ENCODE measurements around the gene FAM20C. TPM values are rescaled to one million over a fixed set of nuclear protein-coding genes. Genes with fewer than 3 reads are reported as not detected.

The FAM20C gene
- total RNA-seq, 6 donors from 2014 or later = 17.7 to 53.7 (median 46.8) TPM

DNA sequence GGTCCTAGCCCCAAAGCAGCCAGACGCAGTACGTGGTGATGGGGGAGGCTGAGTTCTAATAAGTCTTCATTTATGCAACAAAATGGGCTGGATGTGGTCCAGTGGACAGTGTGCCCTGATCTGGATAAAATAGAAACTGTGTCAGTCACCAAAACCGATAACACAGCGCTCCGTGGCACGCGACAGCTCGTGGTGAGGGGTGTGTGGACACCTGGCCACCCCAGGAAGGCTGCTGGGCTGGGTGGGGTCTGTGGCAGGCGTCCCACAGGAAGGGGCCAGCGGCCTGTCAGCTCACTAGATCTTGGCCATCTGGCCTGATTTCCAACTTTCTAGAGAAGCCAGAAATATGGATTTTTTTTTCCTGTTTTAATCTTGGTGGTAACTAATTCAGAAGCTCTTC lies 17.0 kb downstream of the FAM20C start:
- Histone ChIP-seq H3K27me3 (no peaks in the 10 kb centered on the region), H3K4me3 (no peak overlapping the region), H3K4me1 (peaks cover 0 to 2% (median under 1%) of the 10 kb centered on the region in 4 donors), H3K9me3 (no peaks in the 10 kb centered on the region), H3K36me3 (peaks cover 0 to 43% (median 22%) of the 10 kb centered on the region in 4 donors), H3K27ac (no peak overlapping the region)
- ATAC-seq (ENCODE audit: low FRiP score in 2 of 2) (no peak), DNase-seq (peak in 1 of 2 donors; percentile 53)
- TF ChIP-seq EP300 (IDR thresholded peaks at IDR 0.05) = no peak
- no peak for TF ChIP-seq POLR2A (IDR thresholded peaks at IDR 0.05)
- TF ChIP-seq POLR2AphosphoS5 (IDR thresholded peaks at IDR 0.05) = no peak
- no peak for TF ChIP-seq CTCF (IDR thresholded peaks at IDR 0.05)
- 79 to 89% methylated on average over 10 of the region's 10 CpGs for WGBS, 2 donors

GRCh38 chr7:209906-210305 lies 17.5 kb downstream of the FAM20C start:
- peaks cover 0 to 7% (median 4%) of the 10 kb centered on the region in 4 donors for H3K4me1 ChIP-seq
- peak; percentile 5 to 31 for ATAC-seq (ENCODE audit: low FRiP score in 2 of 2)

GRCh38 chr7:210401-210925 lies 18.1 kb downstream of the FAM20C start:
- no peak overlapping the region for H3K27ac ChIP-seq
- TF ChIP-seq CTCF (IDR thresholded peaks at IDR 0.05) (no peak), EP300 (IDR thresholded peaks at IDR 0.05) (no peak), POLR2AphosphoS5 (IDR thresholded peaks at IDR 0.05) (no peak), POLR2A (IDR thresholded peaks at IDR 0.05) (no peak)
- peaks cover 0 to 33% (median 17%) of the 10 kb centered on the region in 4 donors for H3K36me3 ChIP-seq
- no peak overlapping the region for H3K4me3 ChIP-seq
- no peaks in the 10 kb centered on the region for H3K27me3 ChIP-seq
- WGBS, 2 donors = 92 to 98% methylated on average over 15 to 31 of the region's 31 CpGs
- ATAC-seq (ENCODE audit: low FRiP score in 2 of 2) (no peak), DNase-seq (peak in 1 of 2 donors; percentile 74)
- H3K4me1 ChIP-seq = peaks cover 0 to 7% (median 6%) of the 10 kb centered on the region in 4 donors
- H3K9me3 ChIP-seq = no peaks in the 10 kb centered on the region

More at GRCh38 chr7:209906-210305, 17.5 kb downstream of the FAM20C start:
- Histone ChIP-seq H3K36me3 (peaks cover 0 to 38% (median 19%) of the 10 kb centered on the region in 4 donors), H3K9me3 (no peaks in the 10 kb centered on the region), H3K27me3 (no peaks in the 10 kb centered on the region), H3K27ac (peak overlapping the region in 1 of 4 donors; percentile 30), H3K4me3 (no peak overlapping the region)
- peak; percentile 41 to 78 for DNase-seq
- TF ChIP-seq EP300 (IDR thresholded peaks at IDR 0.05) (no peak), CTCF (IDR thresholded peaks at IDR 0.05) (no peak), POLR2A (IDR thresholded peaks at IDR 0.05) (peak in 1 of 4 donors; percentile 29)
- 67 to 69% methylated on average over 4 to 21 of the region's 24 CpGs for WGBS, 2 donors

DNA sequence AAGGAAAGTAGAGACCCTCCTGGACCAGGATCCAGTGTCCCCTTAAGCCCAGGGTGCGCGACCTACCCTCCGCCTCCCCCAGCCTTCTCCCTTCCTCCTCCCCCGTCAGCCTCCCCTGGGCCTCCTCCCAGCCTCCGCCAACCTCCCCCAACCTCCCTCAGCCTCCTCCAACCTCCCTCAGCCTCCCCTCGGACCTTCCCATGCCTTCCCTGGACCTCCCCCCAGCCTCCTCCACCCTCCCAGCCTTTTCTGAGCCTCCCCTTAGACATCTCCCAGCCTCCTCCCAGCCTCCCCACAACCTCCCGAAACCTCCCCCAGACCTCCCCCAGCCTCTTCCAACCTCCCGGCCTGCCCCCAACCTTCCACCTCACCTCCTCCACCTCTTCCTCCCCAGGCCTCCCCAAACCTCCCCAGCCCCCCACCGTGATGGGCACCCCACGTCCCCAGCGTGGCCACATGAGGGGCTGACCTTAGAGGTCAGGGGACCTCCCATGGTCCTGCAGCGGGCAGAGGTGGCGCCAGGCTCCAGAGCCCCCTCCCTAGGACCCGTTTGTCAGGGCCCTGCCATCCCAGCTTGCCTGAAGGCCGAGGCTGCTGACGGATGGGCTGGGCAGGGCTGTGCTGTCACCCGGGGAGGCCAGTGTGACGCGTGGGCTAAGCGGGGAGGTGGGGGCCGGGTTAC lies 18.8 kb downstream of the FAM20C start:
- TF ChIP-seq POLR2A (IDR thresholded peaks at IDR 0.05) (no peak), CTCF (IDR thresholded peaks at IDR 0.05) (no peak), EP300 (IDR thresholded peaks at IDR 0.05) (no peak), POLR2AphosphoS5 (IDR thresholded peaks at IDR 0.05) (no peak)
- ATAC-seq (ENCODE audit: low FRiP score in 2 of 2) (no peak), DNase-seq (peak in 1 of 2 donors; percentile 66)
- Histone ChIP-seq H3K27me3 (no peaks in the 10 kb centered on the region), H3K4me1 (peaks cover 0 to 7% (median 6%) of the 10 kb centered on the region in 4 donors), H3K36me3 (peaks cover 0 to 25% (median 13%) of the 10 kb centered on the region in 4 donors), H3K4me3 (no peak overlapping the region), H3K27ac (no peak overlapping the region), H3K9me3 (no peaks in the 10 kb centered on the region)
- 90 to 94% methylated on average over 18 of the region's 21 CpGs for WGBS, 2 donors

Data from upper lobe of left lung (tissue), 6 donors.